Activated CD4-positive, alpha-beta T cell treated with anti-CD3 and anti-CD28 coated beads for 36 hours (primary cell): ENCODE results near the gene MAP4K4. TPM values are rescaled to one million over a fixed set of nuclear protein-coding genes. Genes with fewer than 3 reads are reported as not detected.
A peak's percentile ranks its signal among the peaks of the same experiment; 100 is the strongest.

Source experiments
- ATAC-seq: fragments of 200-7000 bp; cut with Tn5 transposase; one replicate; pipeline ENCODE4 v1.10.0; 2021; ENCODE audit warnings: mild to moderate bottlenecking, moderate library complexity
- CTCF ChIA-PET: fragments of 350-600 bp; sonication (Branson Sonifier 250); formaldehyde crosslinking; loops from one replicate; lab custom pipeline; 2021; ENCODE audit warnings: antibody characterized with exemption; lab: Charles Lee
- POLR2A ChIA-PET: fragments of 350-600 bp; sonication (Branson Sonifier 250); formaldehyde crosslinking; loops from one replicate; lab custom pipeline; 2021; ENCODE audit warnings: antibody characterized with exemption, inconsistent platforms; lab: Charles Lee
- DNase-seq: peaks from one replicate; pipeline ENCODE4 v3.0.0-alpha.2; 2020
- H3K27ac Mint-ChIP-seq: one replicate; pipeline ENCODE4 v1.8.0; 2021; ENCODE audit warnings: mixed read lengths
- H3K27me3 Mint-ChIP-seq: one replicate; pipeline ENCODE4 v1.8.0; 2021; ENCODE audit warnings: mixed read lengths
- H3K36me3 Mint-ChIP-seq: one replicate; pipeline ENCODE4 v1.8.0; 2021; ENCODE audit warnings: low read depth, mixed read lengths
- H3K4me1 Mint-ChIP-seq: one replicate; pipeline ENCODE4 v1.8.0; 2021; ENCODE audit warnings: mixed read lengths
- H3K4me3 Mint-ChIP-seq: one replicate; pipeline ENCODE4 v1.8.0; 2021; ENCODE audit warnings: mild to moderate bottlenecking, moderate library complexity, mixed read lengths
- H3K9me3 Mint-ChIP-seq: one replicate; pipeline ENCODE4 v1.8.0; 2021; ENCODE audit warnings: low read depth, mixed read lengths
- intact Hi-C, 2 experiments: fragments of 100-400 bp; cut with DNase I in 1 of 2; cut with micrococcal nuclease in 1 of 2; formaldehyde crosslinking; loops; one replicate each; pipeline versions ENCODE4 v1.14.2 to v1.15.1; 2022 to 2024; cut with DNase I, micrococcal nuclease
- total RNA-seq, 2 experiments: library from RNA; stranded (reverse); gene quantifications; one replicate each; pipeline ENCODE4 v1.2.3, GENCODE V29; 2021

Gene MAP4K4
- total RNA-seq, 2 experiments from 2014 or later, result 62.3 to 70.2 TPM

- DNase-seq (no peak), ATAC-seq (no peak)
- intact Hi-C loops, result no loop called here
- peaks cover 3% of the 10 kb centered on the region for H3K9me3 Mint-ChIP-seq
- POLR2A ChIA-PET, result no interaction called here
- H3K4me3 Mint-ChIP-seq, result no peak overlapping the region
- CTCF ChIA-PET, result interaction anchor here (0.8 kb wide), 1 partner anchor 45 kb away, joined by 3 read pairs; no protein-coding TSS in a partner anchor
- no peak overlapping the region for H3K27ac Mint-ChIP-seq
- peaks cover 32% of the 10 kb centered on the region for H3K4me1 Mint-ChIP-seq
- H3K27me3 Mint-ChIP-seq, result no peaks in the 10 kb centered on the region
- no peaks in the 10 kb centered on the region for H3K36me3 Mint-ChIP-seq
Measured at GRCh38 chr2:101693991-101694588, 3.4 kb upstream of the MAP4K4 start.

- Mint-ChIP-seq H3K27me3 (no peaks in the 10 kb centered on the region), H3K4me3 (no peak overlapping the region), H3K36me3 (peaks cover 5% of the 10 kb centered on the region), H3K27ac (peak overlapping the region; percentile 68), H3K9me3 (peaks cover 3% of the 10 kb centered on the region), H3K4me1 (peaks cover 33% of the 10 kb centered on the region)
- ChIA-PET CTCF (interaction anchor here (0.6 to 4.3 kb wide), 5 partner anchors 22 to 111 kb away, joined by 3 to 24 read pairs (median 4); no protein-coding TSS in a partner anchor), POLR2A (interaction anchor here (1.3 kb wide), 1 partner anchor 21 kb away, joined by 4 read pairs; no protein-coding TSS in a partner anchor)
- intact Hi-C loops, result loop anchor here (2.0 to 5.0 kb wide), 5 partner anchors 44 to 444 kb away; partner anchors contain the start of gene CNOT11 (in 1 of the 2)
- peak; percentile 0 for ATAC-seq
- DNase-seq, result no peak
Measured at GRCh38 chr2:101696272-101697123, 1.0 kb upstream of the MAP4K4 start.

GRCh38 chr2:101698014-101698843 is 722 bp downstream of the MAP4K4 start:
- DNase-seq, result peak; percentile 47
- Mint-ChIP-seq H3K36me3 (peaks cover 15% of the 10 kb centered on the region), H3K9me3 (peaks cover 8% of the 10 kb centered on the region), H3K27ac (peak overlapping the region; percentile 68), H3K4me3 (no peak overlapping the region), H3K4me1 (peaks cover 30% of the 10 kb centered on the region), H3K27me3 (no peaks in the 10 kb centered on the region)
- ChIA-PET POLR2A (interaction anchor here (0.8 to 1.8 kb wide), 3 partner anchors 21 to 69 kb away, joined by 3 to 7 read pairs (median 4); no protein-coding TSS in a partner anchor), CTCF (interaction anchor here (0.6 to 4.3 kb wide), 9 partner anchors 13 to 301 kb away, joined by 3 to 24 read pairs (median 3); no protein-coding TSS in a partner anchor)
- intact Hi-C loops, result loop anchor here (1.0 to 5.0 kb wide), 9 partner anchors 19 to 446 kb away; partner anchors contain the start of genes CNOT11 (in 1 of the 2), RFX8 (in 1 of the 2) and RNF149 (in 1 of the 2)
- ATAC-seq, result no peak

GRCh38 chr2:101698844-101699754 is 1.6 kb downstream of the MAP4K4 start:
- intact Hi-C loops, result loop anchor here (1.0 to 5.0 kb wide), 9 partner anchors 18 to 447 kb away; partner anchors contain the start of genes CNOT11 (in 1 of the 2), RFX8 (in 1 of the 2) and RNF149 (in 1 of the 2)
- DNase-seq (peak; percentile 58), ATAC-seq (peak; percentile 58)
- Mint-ChIP-seq H3K4me3 (no peak overlapping the region), H3K27me3 (no peaks in the 10 kb centered on the region), H3K4me1 (peaks cover 37% of the 10 kb centered on the region), H3K36me3 (peaks cover 20% of the 10 kb centered on the region), H3K27ac (no peak overlapping the region), H3K9me3 (peaks cover 5% of the 10 kb centered on the region)
- ChIA-PET CTCF (interaction anchor here (0.6 to 4.3 kb wide), 13 partner anchors 13 to 300 kb away, joined by 3 to 24 read pairs (median 3); no protein-coding TSS in a partner anchor), POLR2A (interaction anchor here (0.6 to 1.8 kb wide), 6 partner anchors 12 to 83 kb away, joined by 3 to 8 read pairs (median 6); no protein-coding TSS in a partner anchor)

GRCh38 chr2:101699755-101700461 is 2.4 kb downstream of the MAP4K4 start:
- POLR2A ChIA-PET, result interaction anchor here (0.6 to 1.8 kb wide), 7 partner anchors 8 to 82 kb away, joined by 3 to 8 read pairs (median 7); no protein-coding TSS in a partner anchor
- Mint-ChIP-seq H3K4me1 (peaks cover 45% of the 10 kb centered on the region), H3K36me3 (peaks cover 25% of the 10 kb centered on the region), H3K4me3 (no peak overlapping the region), H3K27me3 (no peaks in the 10 kb centered on the region), H3K27ac (no peak overlapping the region), H3K9me3 (peaks cover 5% of the 10 kb centered on the region)
- CTCF ChIA-PET, result interaction anchor here (0.6 to 4.3 kb wide), 16 partner anchors 10 to 166 kb away, joined by 3 to 24 read pairs (median 4); no protein-coding TSS in a partner anchor
- DNase-seq, result no peak
- ATAC-seq, result no peak
- intact Hi-C loops, result loop anchor here (2.0 to 10.0 kb wide), 10 partner anchors 37 to 655 kb away; partner anchors contain the start of genes RNF149 (in 2 of the 2), CNOT11 (in 1 of the 2), IL18R1 (in 1 of the 2) and RFX8 (in 1 of the 2)

GRCh38 chr2:101704046-101704466 is 6.5 kb downstream of the MAP4K4 start:
- ATAC-seq, result peak; percentile 18
- CTCF ChIA-PET, result interaction anchor here (0.6 to 1.7 kb wide), 3 partner anchors 28 to 332 kb away, joined by 3 to 7 read pairs (median 3); no protein-coding TSS in a partner anchor
- Mint-ChIP-seq H3K27me3 (no peaks in the 10 kb centered on the region), H3K27ac (peak overlapping the region; percentile 90), H3K4me3 (peak overlapping the region; percentile 53), H3K9me3 (peaks cover 5% of the 10 kb centered on the region), H3K36me3 (peaks cover 35% of the 10 kb centered on the region), H3K4me1 (peaks cover 74% of the 10 kb centered on the region)
- intact Hi-C loops, result loop anchor here (2.0 to 10.0 kb wide), 5 partner anchors 15 to 651 kb away; partner anchors contain the start of genes IL18R1 (in 1 of the 2), RNF149 (in 1 of the 2) and TBC1D8 (in 1 of the 2)
- POLR2A ChIA-PET, result interaction anchor here (0.6 to 0.8 kb wide), 3 partner anchors 15 to 235 kb away, joined by 3 to 5 read pairs (median 4); no protein-coding TSS in a partner anchor
- DNase-seq, result peak; percentile 54

- Mint-ChIP-seq H3K36me3 (peaks cover 35% of the 10 kb centered on the region), H3K4me1 (peaks cover 82% of the 10 kb centered on the region)
- CTCF ChIA-PET, result interaction anchor here (0.7 kb wide), 1 partner anchor 29 kb away, joined by 3 read pairs; no protein-coding TSS in a partner anchor
Measured at GRCh38 chr2:101704816-101705578, 7.5 kb downstream of the MAP4K4 start.

GRCh38 chr2:101706121-101706818 is 8.8 kb downstream of the MAP4K4 start:
- Mint-ChIP-seq H3K9me3 (peaks cover 5% of the 10 kb centered on the region), H3K36me3 (peaks cover 32% of the 10 kb centered on the region), H3K4me3 (peak overlapping the region; percentile 28), H3K27me3 (no peaks in the 10 kb centered on the region), H3K27ac (peak overlapping the region; percentile 86), H3K4me1 (peaks cover 85% of the 10 kb centered on the region)
- no peak for DNase-seq
- intact Hi-C loops, result loop anchor here (1.0 to 10.0 kb wide), 3 partner anchors 13 to 649 kb away; partner anchors contain the start of gene IL18R1 (in 1 of the 2)
- ATAC-seq, result no peak
- ChIA-PET CTCF (interaction anchor here (0.6 to 1.4 kb wide), 4 partner anchors 12 to 125 kb away, joined by 3 to 7 read pairs (median 4); no protein-coding TSS in a partner anchor), POLR2A (no interaction called here)

More at GRCh38 chr2:101704816-101705578, 7.5 kb downstream of the MAP4K4 start:
- DNase-seq (peak; percentile 47), ATAC-seq (peak; percentile 30)
- Mint-ChIP-seq H3K27ac (peak overlapping the region; percentile 90), H3K9me3 (peaks cover 5% of the 10 kb centered on the region), H3K27me3 (no peaks in the 10 kb centered on the region), H3K4me3 (peak overlapping the region; percentile 53)
- intact Hi-C loops, result loop anchor here (2.0 to 10.0 kb wide), 5 partner anchors 14 to 650 kb away; partner anchors contain the start of genes IL18R1 (in 1 of the 2), RNF149 (in 1 of the 2) and TBC1D8 (in 1 of the 2)
- POLR2A ChIA-PET, result interaction anchor here (0.6 to 0.8 kb wide), 3 partner anchors 14 to 236 kb away, joined by 3 to 5 read pairs (median 4); no protein-coding TSS in a partner anchor
